Measurements from ENCODE around the gene LRATD1.

DNA sequence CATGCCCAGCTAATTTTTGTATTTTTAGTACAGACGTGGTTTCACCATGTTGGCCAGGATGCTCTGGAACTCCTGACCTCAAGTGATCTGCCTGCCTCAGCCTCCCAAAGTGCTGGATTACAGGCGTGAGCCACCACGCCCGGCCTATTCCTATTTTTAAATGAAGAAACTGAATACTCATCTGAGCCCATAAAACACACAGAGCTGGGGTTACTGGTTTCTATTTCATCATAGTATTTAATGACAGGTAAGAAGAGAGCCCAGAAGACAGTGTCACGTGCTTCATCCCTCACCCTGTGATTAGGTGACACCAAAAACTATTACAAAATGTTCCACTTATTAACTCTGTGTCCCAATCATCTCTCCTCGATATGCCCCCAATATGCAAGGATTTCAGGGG lies 15.6 kb upstream of the LRATD1 start:
- TF ChIP-seq SPI1 (IDR thresholded peaks at IDR 0.05; ENCODE audit: borderline replicate concordance, low read depth, low read length), result no peak
- no peak for TF ChIP-seq POLR2A (conservative IDR thresholded peaks at IDR 0.05)
- no peak for TF ChIP-seq MTA2 (IDR thresholded peaks at IDR 0.05; ENCODE audit: low read depth)
- no peak for TF ChIP-seq GTF2F1 (IDR thresholded peaks at IDR 0.05; ENCODE audit: low read depth, low read length)
- TF ChIP-seq RAD21 (CRISPR knock-in tag; conservative IDR thresholded peaks at IDR 0.05 in 1 of 2, IDR thresholded peaks at IDR 0.05 in 1 of 2), result no peak
- no peak for TF ChIP-seq EGR1 (conservative IDR thresholded peaks at IDR 0.05)
- no peak for TF ChIP-seq ZNF444 (CRISPR knock-in tag; IDR thresholded peaks at IDR 0.05)
- TF ChIP-seq GTF2B (IDR thresholded peaks at IDR 0.05; ENCODE audit: extremely low read depth, insufficient read length), result no peak
- no peak for TF ChIP-seq MTA1 (IDR thresholded peaks at IDR 0.05; ENCODE audit: borderline replicate concordance)
- TF ChIP-seq, protein P1, sequence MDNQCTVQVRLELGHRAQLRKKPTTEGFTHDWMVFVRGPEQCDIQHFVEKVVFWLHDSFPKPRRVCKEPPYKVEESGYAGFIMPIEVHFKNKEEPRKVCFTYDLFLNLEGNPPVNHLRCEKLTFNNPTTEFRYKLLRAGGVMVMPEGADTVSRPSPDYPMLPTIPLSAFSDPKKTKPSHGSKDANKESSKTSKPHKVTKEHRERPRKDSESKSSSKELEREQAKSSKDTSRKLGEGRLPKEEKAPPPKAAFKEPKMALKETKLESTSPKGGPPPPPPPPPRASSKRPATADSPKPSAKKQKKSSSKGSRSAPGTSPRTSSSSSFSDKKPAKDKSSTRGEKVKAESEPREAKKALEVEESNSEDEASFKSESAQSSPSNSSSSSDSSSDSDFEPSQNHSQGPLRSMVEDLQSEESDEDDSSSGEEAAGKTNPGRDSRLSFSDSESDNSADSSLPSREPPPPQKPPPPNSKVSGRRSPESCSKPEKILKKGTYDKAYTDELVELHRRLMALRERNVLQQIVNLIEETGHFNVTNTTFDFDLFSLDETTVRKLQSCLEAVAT (IDR thresholded peaks at IDR 0.05), result no peak

Measured in K562 (cell line).